Measurements from ENCODE around the gene PARP4.
"Not testable (repeated sequence)": the region's sequence is repeated elsewhere in the genome, so short reads cannot be mapped to it uniquely, and the experiment has no call there.

Gene PARP4

GRCh38 chr13:24452044-24452443, 60.5 kb downstream of the PARP4 start:
- no peak for DNase-seq (ENCODE audit: low read depth, low spot score)

- no peak for DNase-seq (ENCODE audit: low read depth, low spot score)
These were observed 62.0 kb downstream of the PARP4 start for GRCh38 chr13:24450530-24450929.

GRCh38 chr13:24444851-24445250, 67.7 kb downstream of the PARP4 start:
- not testable (repeated sequence) for DNase-seq (ENCODE audit: low read depth, low spot score)

GRCh38 chr13:24443366-24443765, 69.2 kb downstream of the PARP4 start:
- no peak for DNase-seq (ENCODE audit: low read depth, low spot score)

GRCh38 chr13:24426045-24426444, 86.5 kb downstream of the PARP4 start:
- DNase-seq (ENCODE audit: low read depth, low spot score): not testable (repeated sequence)

GRCh38 chr13:24419668-24420067, 92.9 kb downstream of the PARP4 start:
- DNase-seq (ENCODE audit: low read depth, low spot score): not testable (repeated sequence)

- DNase-seq (ENCODE audit: low read depth, low spot score): no peak
These were observed 104.7 kb downstream of the PARP4 start for GRCh38 chr13:24407844-24408243.

- DNase-seq (ENCODE audit: low read depth, low spot score): no peak
These were observed 106.1 kb downstream of the PARP4 start for GRCh38 chr13:24406524-24406923.

GRCh38 chr13:24396821-24397220, 115.8 kb downstream of the PARP4 start:
- no peak for DNase-seq (ENCODE audit: low read depth, low spot score)

GRCh38 chr13:24392972-24393371, 119.6 kb downstream of the PARP4 start:
- no peak for DNase-seq (ENCODE audit: low read depth, low spot score)

- DNase-seq (ENCODE audit: low read depth, low spot score): not testable (repeated sequence)
These were observed 120.6 kb downstream of the PARP4 start for GRCh38 chr13:24391771-24392683.

- not testable (repeated sequence) for DNase-seq (ENCODE audit: low read depth, low spot score)
These were observed 121.8 kb downstream of the PARP4 start for GRCh38 chr13:24390795-24391194.

- no peak for DNase-seq (ENCODE audit: low read depth, low spot score)
These were observed 123.1 kb downstream of the PARP4 start for GRCh38 chr13:24389506-24389905.

- DNase-seq (ENCODE audit: low read depth, low spot score): not testable (repeated sequence)
These were observed 123.8 kb downstream of the PARP4 start for GRCh38 chr13:24388743-24389142.

GRCh38 chr13:24386816-24387708, 125.5 kb downstream of the PARP4 start:
- no peak for DNase-seq (ENCODE audit: low read depth, low spot score)

GRCh38 chr13:24385902-24386301, 126.7 kb downstream of the PARP4 start:
- no peak for DNase-seq (ENCODE audit: low read depth, low spot score)

- DNase-seq (ENCODE audit: low read depth, low spot score): not testable (repeated sequence)
These were observed 127.6 kb downstream of the PARP4 start for GRCh38 chr13:24384946-24385345.

GRCh38 chr13:24384091-24384490, 128.5 kb downstream of the PARP4 start:
- DNase-seq (ENCODE audit: low read depth, low spot score): not testable (repeated sequence)

- no peak for DNase-seq (ENCODE audit: low read depth, low spot score)
These were observed 130.9 kb downstream of the PARP4 start for GRCh38 chr13:24381541-24382265.

GRCh38 chr13:24380881-24381280, 131.7 kb downstream of the PARP4 start:
- not testable (repeated sequence) for DNase-seq (ENCODE audit: low read depth, low spot score)

GRCh38 chr13:24380227-24380626, 132.4 kb downstream of the PARP4 start:
- not testable (repeated sequence) for DNase-seq (ENCODE audit: low read depth, low spot score)

- DNase-seq (ENCODE audit: low read depth, low spot score): not testable (repeated sequence)
These were observed 141.3 kb downstream of the PARP4 start for GRCh38 chr13:24371273-24371672.
